GM10847 (cell line): Measurements from ENCODE around the gene CDC20B.

Source experiments
- POLR2A ChIP-seq: IDR thresholded peaks from 2 replicates; pipeline ENCODE4 v1.6.1; 2011; ENCODE audit not compliant: insufficient read length; ENCODE audit errors: extremely low read depth

Gene CDC20B

GRCh38 chr5:55081541-55081940, 91.4 kb downstream of the CDC20B start:
- TF ChIP-seq POLR2A, result no peak

- no peak for TF ChIP-seq POLR2A
These were observed 99.8 kb downstream of the CDC20B start for GRCh38 chr5:55073211-55073610.

GRCh38 chr5:55072666-55073065, 100.3 kb downstream of the CDC20B start:
- no peak for TF ChIP-seq POLR2A

- no peak for TF ChIP-seq POLR2A
These were observed 101.6 kb downstream of the CDC20B start for GRCh38 chr5:55071413-55071812.

GRCh38 chr5:55070968-55071367, 102.0 kb downstream of the CDC20B start:
- TF ChIP-seq POLR2A, result no peak

- no peak for TF ChIP-seq POLR2A
These were observed 106.7 kb downstream of the CDC20B start for GRCh38 chr5:55066277-55066676.

- no peak for TF ChIP-seq POLR2A
These were observed 108.5 kb downstream of the CDC20B start for GRCh38 chr5:55064523-55064922.

- no peak for TF ChIP-seq POLR2A
These were observed 109.1 kb downstream of the CDC20B start for GRCh38 chr5:55063899-55064298.

GRCh38 chr5:55063220-55063863, 109.6 kb downstream of the CDC20B start:
- TF ChIP-seq POLR2A, result no peak
